ENCODE measurements around the gene SFRP4. TPM values are rescaled to one million over a fixed set of nuclear protein-coding genes. Genes with fewer than 3 reads are reported as not detected.

Gene SFRP4
- total and polyA plus RNA-seq, 2 donors (not counting 1 experiment from before 2014, with no cell fraction given), result 1.5 to 7.3 TPM

- Histone ChIP-seq H3K27ac (ENCODE audit: insufficient read depth, low read length) (no peak overlapping the region), H3K79me2 (ENCODE audit: control insufficient read depth, insufficient read depth, low read length) (no peaks in the 10 kb centered on the region), H3K9me3 (ENCODE audit: control insufficient read depth, insufficient read depth, low read depth, low read length) (no peaks in the 10 kb centered on the region), H3K4me2 (ENCODE audit: extremely low read depth, insufficient read depth, low read length) (no peak overlapping the region), H4K20me1 (ENCODE audit: control insufficient read depth, extremely low read depth, insufficient read depth, low read length) (no peaks in the 10 kb centered on the region), H3K9ac (ENCODE audit: insufficient read depth, low read length) (no peak overlapping the region), H3K4me3 (replicated peaks in 1 of 4; ENCODE audit: control extremely low read depth in 1 of 4, insufficient read depth in 1 of 4, low read depth in 3 of 4, low read length in 4 of 4) (no peak overlapping the region), H3K27me3 (ENCODE audit: control insufficient read depth, insufficient read depth, low read length) (no peaks in the 10 kb centered on the region), H3K4me1 (ENCODE audit: control insufficient read depth, extremely low read depth, insufficient read depth, low read length) (no peaks in the 10 kb centered on the region), H3K36me3 (ENCODE audit: control insufficient read depth, insufficient read depth, low read length) (no peaks in the 10 kb centered on the region), H2AFZ (ENCODE audit: low read length) (no peak overlapping the region)
- no peak for TF ChIP-seq CTCF (conservative IDR thresholded peaks at IDR 0.05 in 1 of 2, IDR thresholded peaks at IDR 0.05 in 1 of 2; ENCODE audit: low read depth in 1 of 2, low read length in 2 of 2)
- TF ChIP-seq EZH2 (IDR thresholded peaks at IDR 0.05; ENCODE audit: low read length, missing control alignments), result no peak
- DNase-seq (ENCODE audit: low read depth in 2 of 2), result no peak
Observed at GRCh38 chr7:37925620-37926019, 9.0 kb upstream of the SFRP4 start.

- Histone ChIP-seq H3K9me3 (ENCODE audit: control insufficient read depth, insufficient read depth, low read depth, low read length) (no peaks in the 10 kb centered on the region), H3K79me2 (ENCODE audit: control insufficient read depth, insufficient read depth, low read length) (no peaks in the 10 kb centered on the region), H3K27ac (ENCODE audit: insufficient read depth, low read length) (no peak overlapping the region), H3K9ac (ENCODE audit: insufficient read depth, low read length) (no peak overlapping the region), H4K20me1 (ENCODE audit: control insufficient read depth, extremely low read depth, insufficient read depth, low read length) (no peaks in the 10 kb centered on the region), H3K4me2 (ENCODE audit: extremely low read depth, insufficient read depth, low read length) (no peak overlapping the region), H3K27me3 (ENCODE audit: control insufficient read depth, insufficient read depth, low read length) (no peaks in the 10 kb centered on the region), H3K4me3 (replicated peaks in 1 of 4; ENCODE audit: control extremely low read depth in 1 of 4, insufficient read depth in 1 of 4, low read depth in 3 of 4, low read length in 4 of 4) (no peak overlapping the region), H3K36me3 (ENCODE audit: control insufficient read depth, insufficient read depth, low read length) (no peaks in the 10 kb centered on the region), H2AFZ (ENCODE audit: low read length) (no peak overlapping the region), H3K4me1 (ENCODE audit: control insufficient read depth, extremely low read depth, insufficient read depth, low read length) (no peaks in the 10 kb centered on the region)
- DNase-seq (ENCODE audit: low read depth in 2 of 2), result peak in 1 of 2 donors; percentile 73
- no peak for TF ChIP-seq EZH2 (IDR thresholded peaks at IDR 0.05; ENCODE audit: low read length, missing control alignments)
- TF ChIP-seq CTCF (conservative IDR thresholded peaks at IDR 0.05 in 1 of 2, IDR thresholded peaks at IDR 0.05 in 1 of 2; ENCODE audit: low read depth in 1 of 2, low read length in 2 of 2), result no peak
Observed at GRCh38 chr7:37924491-37925041, 7.9 kb upstream of the SFRP4 start.

- Histone ChIP-seq H3K4me1 (ENCODE audit: control insufficient read depth, extremely low read depth, insufficient read depth, low read length) (no peaks in the 10 kb centered on the region), H3K4me2 (ENCODE audit: extremely low read depth, insufficient read depth, low read length) (no peak overlapping the region), H3K9ac (ENCODE audit: insufficient read depth, low read length) (no peak overlapping the region), H3K36me3 (ENCODE audit: control insufficient read depth, insufficient read depth, low read length) (no peaks in the 10 kb centered on the region), H2AFZ (ENCODE audit: low read length) (no peak overlapping the region), H3K4me3 (replicated peaks in 1 of 4; ENCODE audit: control extremely low read depth in 1 of 4, insufficient read depth in 1 of 4, low read depth in 3 of 4, low read length in 4 of 4) (no peak overlapping the region), H3K9me3 (ENCODE audit: control insufficient read depth, insufficient read depth, low read depth, low read length) (no peaks in the 10 kb centered on the region), H4K20me1 (ENCODE audit: control insufficient read depth, extremely low read depth, insufficient read depth, low read length) (no peaks in the 10 kb centered on the region), H3K27me3 (ENCODE audit: control insufficient read depth, insufficient read depth, low read length) (no peaks in the 10 kb centered on the region), H3K79me2 (ENCODE audit: control insufficient read depth, insufficient read depth, low read length) (no peaks in the 10 kb centered on the region), H3K27ac (ENCODE audit: insufficient read depth, low read length) (no peak overlapping the region)
- peak in 1 of 2 donors; percentile 57 for DNase-seq (ENCODE audit: low read depth in 2 of 2)
- TF ChIP-seq EZH2 (IDR thresholded peaks at IDR 0.05; ENCODE audit: low read length, missing control alignments) (no peak), CTCF (conservative IDR thresholded peaks at IDR 0.05 in 1 of 2, IDR thresholded peaks at IDR 0.05 in 1 of 2; ENCODE audit: low read depth in 1 of 2, low read length in 2 of 2) (no peak)
Observed at GRCh38 chr7:37923996-37924395, 7.4 kb upstream of the SFRP4 start.

All from fibroblast of lung (primary cell).